SKM-1 (cell line): ENCODE data around the gene LDLRAD3.

Source experiments
- DNase-seq: peaks from one replicate; lab custom pipeline; 2025; ENCODE audit not compliant: unreplicated experiment; lab: John Stamatoyannopoulos, UW

The LDLRAD3 gene

GRCh38 chr11:36229091-36229705 is 285.3 kb downstream of the LDLRAD3 start:
- no peak for DNase-seq

GRCh38 chr11:36230779-36231699 is 287.2 kb downstream of the LDLRAD3 start:
- no peak for DNase-seq

- DNase-seq = no peak
Measured at GRCh38 chr11:36233204-36233603, 289.3 kb downstream of the LDLRAD3 start.

GRCh38 chr11:36234825-36235224 is 291.0 kb downstream of the LDLRAD3 start:
- no peak for DNase-seq

GRCh38 chr11:36235750-36236149 is 291.9 kb downstream of the LDLRAD3 start:
- DNase-seq = no peak

GRCh38 chr11:36237391-36237790 is 293.5 kb downstream of the LDLRAD3 start:
- no peak for DNase-seq

- no peak for DNase-seq
Measured at GRCh38 chr11:36238036-36238631, 294.3 kb downstream of the LDLRAD3 start.

GRCh38 chr11:36238881-36239280 is 295.0 kb downstream of the LDLRAD3 start:
- no peak for DNase-seq

GRCh38 chr11:36239636-36240035 is 295.8 kb downstream of the LDLRAD3 start:
- DNase-seq = no peak

GRCh38 chr11:36240173-36240572 is 296.3 kb downstream of the LDLRAD3 start:
- DNase-seq = no peak

GRCh38 chr11:36240801-36241200 is 296.9 kb downstream of the LDLRAD3 start:
- no peak for DNase-seq

- DNase-seq = peak; percentile 36
Measured at GRCh38 chr11:36241497-36241896, 297.6 kb downstream of the LDLRAD3 start.

- DNase-seq = no peak
Measured at GRCh38 chr11:36243641-36244040, 299.8 kb downstream of the LDLRAD3 start.

GRCh38 chr11:36247493-36247892 is 303.6 kb downstream of the LDLRAD3 start:
- DNase-seq = no peak

- no peak for DNase-seq
Measured at GRCh38 chr11:36248436-36248835, 304.6 kb downstream of the LDLRAD3 start.

- no peak for DNase-seq
Measured at GRCh38 chr11:36249246-36249645, 305.4 kb downstream of the LDLRAD3 start.

- no peak for DNase-seq
Measured at GRCh38 chr11:36251823-36252222, 308.0 kb downstream of the LDLRAD3 start.

- no peak for DNase-seq
Measured at GRCh38 chr11:36253238-36253637, 309.4 kb downstream of the LDLRAD3 start.

- no peak for DNase-seq
Measured at GRCh38 chr11:36254713-36255112, 310.9 kb downstream of the LDLRAD3 start.

- no peak for DNase-seq
Measured at GRCh38 chr11:36257351-36257750, 313.5 kb downstream of the LDLRAD3 start.

- peak; percentile 48 for DNase-seq
Measured at GRCh38 chr11:36258730-36259360, 315.0 kb downstream of the LDLRAD3 start.
